ENCODE results near the gene RAPGEF5. TPM values are rescaled to one million over a fixed set of nuclear protein-coding genes. Genes with fewer than 3 reads are reported as not detected.

Gene RAPGEF5
- total and polyA plus RNA-seq, 2 donors: 6.1 to 30.5 TPM

GRCh38 chr7:22238354-22239311, 118.3 kb downstream of the RAPGEF5 start:
- 98% methylated on average over 3 of the region's 3 CpGs for WGBS
- H3K27me3 ChIP-seq (ENCODE audit: control insufficient read depth in 2 of 2, insufficient read depth in 1 of 2, low read length in 1 of 2): no peaks in the 10 kb centered on the region
- H3K9me3 ChIP-seq (ENCODE audit: control insufficient read depth in 2 of 2, insufficient read depth in 1 of 2, low read length in 1 of 2): peaks cover 0 to 4% of the 10 kb centered on the region in 2 donors
- H3K4me3 ChIP-seq (ENCODE audit: low read length in 2 of 2): no peak overlapping the region
- no peak for DNase-seq (ENCODE audit: low read depth in 6 of 9, low spot score in 9 of 9)
- H3K27ac ChIP-seq (ENCODE audit: low read depth in 1 of 2, low read length in 1 of 2): no peak overlapping the region
- peaks cover 0 to 14% of the 10 kb centered on the region in 2 donors for H3K36me3 ChIP-seq (ENCODE audit: control insufficient read depth in 2 of 2, insufficient read depth in 2 of 2, low read length in 1 of 2)
- H3K4me1 ChIP-seq (ENCODE audit: control insufficient read depth in 2 of 2, insufficient read depth in 2 of 2, low read length in 2 of 2): no peaks in the 10 kb centered on the region

GRCh38 chr7:22235134-22235533, 121.8 kb downstream of the RAPGEF5 start:
- no peak overlapping the region for H3K27ac ChIP-seq (ENCODE audit: low read depth in 1 of 2, low read length in 1 of 2)

GRCh38 chr7:22234227-22234626, 122.7 kb downstream of the RAPGEF5 start:
- Histone ChIP-seq H3K27ac (ENCODE audit: low read depth in 1 of 2, low read length in 1 of 2) (no peak overlapping the region), H3K9me3 (ENCODE audit: control insufficient read depth in 2 of 2, insufficient read depth in 1 of 2, low read length in 1 of 2) (peaks cover 0 to 4% of the 10 kb centered on the region in 2 donors), H3K4me1 (ENCODE audit: control insufficient read depth in 2 of 2, insufficient read depth in 2 of 2, low read length in 2 of 2) (no peaks in the 10 kb centered on the region), H3K27me3 (ENCODE audit: control insufficient read depth in 2 of 2, insufficient read depth in 1 of 2, low read length in 1 of 2) (no peaks in the 10 kb centered on the region), H3K4me3 (ENCODE audit: low read length in 2 of 2) (no peak overlapping the region), H3K36me3 (ENCODE audit: control insufficient read depth in 2 of 2, insufficient read depth in 2 of 2, low read length in 1 of 2) (peaks cover 0 to 10% of the 10 kb centered on the region in 2 donors)
- WGBS: 93% methylated on average over 3 of the region's 3 CpGs
- DNase-seq (ENCODE audit: low read depth in 6 of 9, low spot score in 9 of 9): no peak

More at GRCh38 chr7:22235134-22235533, 121.8 kb downstream of the RAPGEF5 start:
- Histone ChIP-seq H3K4me3 (ENCODE audit: low read length in 2 of 2) (no peak overlapping the region), H3K27me3 (ENCODE audit: control insufficient read depth in 2 of 2, insufficient read depth in 1 of 2, low read length in 1 of 2) (no peaks in the 10 kb centered on the region), H3K4me1 (ENCODE audit: control insufficient read depth in 2 of 2, insufficient read depth in 2 of 2, low read length in 2 of 2) (no peaks in the 10 kb centered on the region), H3K36me3 (ENCODE audit: control insufficient read depth in 2 of 2, insufficient read depth in 2 of 2, low read length in 1 of 2) (peaks cover 0 to 6% of the 10 kb centered on the region in 2 donors), H3K9me3 (ENCODE audit: control insufficient read depth in 2 of 2, insufficient read depth in 1 of 2, low read length in 1 of 2) (peaks cover 0 to 4% of the 10 kb centered on the region in 2 donors)
- 99% methylated on average over 2 of the region's 2 CpGs for WGBS
- DNase-seq (ENCODE audit: low read depth in 6 of 9, low spot score in 9 of 9): no peak

GRCh38 chr7:22231806-22232205, 125.1 kb downstream of the RAPGEF5 start:
- Histone ChIP-seq H3K36me3 (ENCODE audit: control insufficient read depth in 2 of 2, insufficient read depth in 2 of 2, low read length in 1 of 2) (peaks cover 5 to 15% of the 10 kb centered on the region in 2 donors), H3K4me3 (ENCODE audit: low read length in 2 of 2) (no peak overlapping the region), H3K27me3 (ENCODE audit: control insufficient read depth in 2 of 2, insufficient read depth in 1 of 2, low read length in 1 of 2) (no peaks in the 10 kb centered on the region), H3K4me1 (ENCODE audit: control insufficient read depth in 2 of 2, insufficient read depth in 2 of 2, low read length in 2 of 2) (no peaks in the 10 kb centered on the region), H3K27ac (ENCODE audit: low read depth in 1 of 2, low read length in 1 of 2) (no peak overlapping the region), H3K9me3 (ENCODE audit: control insufficient read depth in 2 of 2, insufficient read depth in 1 of 2, low read length in 1 of 2) (peaks cover 0 to 2% of the 10 kb centered on the region in 2 donors)
- 99% methylated on average over 3 of the region's 3 CpGs for WGBS
- no peak for DNase-seq (ENCODE audit: low read depth in 6 of 9, low spot score in 9 of 9)

- H3K27me3 ChIP-seq (ENCODE audit: control insufficient read depth in 2 of 2, insufficient read depth in 1 of 2, low read length in 1 of 2): no peaks in the 10 kb centered on the region
- H3K27ac ChIP-seq (ENCODE audit: low read depth in 1 of 2, low read length in 1 of 2): no peak overlapping the region
- 93% methylated on average over 1 of the region's 1 CpG for WGBS
- no peaks in the 10 kb centered on the region for H3K4me1 ChIP-seq (ENCODE audit: control insufficient read depth in 2 of 2, insufficient read depth in 2 of 2, low read length in 2 of 2)
- peaks cover 5 to 13% of the 10 kb centered on the region in 2 donors for H3K36me3 ChIP-seq (ENCODE audit: control insufficient read depth in 2 of 2, insufficient read depth in 2 of 2, low read length in 1 of 2)
- no peak for DNase-seq (ENCODE audit: low read depth in 6 of 9, low spot score in 9 of 9)
- no peak overlapping the region for H3K4me3 ChIP-seq (ENCODE audit: low read length in 2 of 2)
- H3K9me3 ChIP-seq (ENCODE audit: control insufficient read depth in 2 of 2, insufficient read depth in 1 of 2, low read length in 1 of 2): no peaks in the 10 kb centered on the region
Observed at GRCh38 chr7:22231141-22231540, 125.8 kb downstream of the RAPGEF5 start.

GRCh38 chr7:22230238-22230637, 126.7 kb downstream of the RAPGEF5 start:
- H3K4me3 ChIP-seq (ENCODE audit: low read length in 2 of 2): no peak overlapping the region
- no peak for DNase-seq (ENCODE audit: low read depth in 6 of 9, low spot score in 9 of 9)
- H3K27me3 ChIP-seq (ENCODE audit: control insufficient read depth in 2 of 2, insufficient read depth in 1 of 2, low read length in 1 of 2): no peaks in the 10 kb centered on the region
- no peak overlapping the region for H3K27ac ChIP-seq (ENCODE audit: low read depth in 1 of 2, low read length in 1 of 2)
- H3K9me3 ChIP-seq (ENCODE audit: control insufficient read depth in 2 of 2, insufficient read depth in 1 of 2, low read length in 1 of 2): no peaks in the 10 kb centered on the region
- H3K4me1 ChIP-seq (ENCODE audit: control insufficient read depth in 2 of 2, insufficient read depth in 2 of 2, low read length in 2 of 2): no peaks in the 10 kb centered on the region
- 99% methylated on average over 2 of the region's 2 CpGs for WGBS
- H3K36me3 ChIP-seq (ENCODE audit: control insufficient read depth in 2 of 2, insufficient read depth in 2 of 2, low read length in 1 of 2): peaks cover 5 to 13% of the 10 kb centered on the region in 2 donors

GRCh38 chr7:22229148-22229547, 127.8 kb downstream of the RAPGEF5 start:
- peaks cover 5 to 13% of the 10 kb centered on the region in 2 donors for H3K36me3 ChIP-seq (ENCODE audit: control insufficient read depth in 2 of 2, insufficient read depth in 2 of 2, low read length in 1 of 2)
- 96% methylated on average over 2 of the region's 2 CpGs for WGBS
- no peak overlapping the region for H3K4me3 ChIP-seq (ENCODE audit: low read length in 2 of 2)
- no peak for DNase-seq (ENCODE audit: low read depth in 6 of 9, low spot score in 9 of 9)
- H3K27me3 ChIP-seq (ENCODE audit: control insufficient read depth in 2 of 2, insufficient read depth in 1 of 2, low read length in 1 of 2): no peaks in the 10 kb centered on the region
- no peak overlapping the region for H3K27ac ChIP-seq (ENCODE audit: low read depth in 1 of 2, low read length in 1 of 2)
- no peaks in the 10 kb centered on the region for H3K9me3 ChIP-seq (ENCODE audit: control insufficient read depth in 2 of 2, insufficient read depth in 1 of 2, low read length in 1 of 2)
- H3K4me1 ChIP-seq (ENCODE audit: control insufficient read depth in 2 of 2, insufficient read depth in 2 of 2, low read length in 2 of 2): no peaks in the 10 kb centered on the region

- DNase-seq (ENCODE audit: low read depth in 6 of 9, low spot score in 9 of 9): no peak
- Histone ChIP-seq H3K9me3 (ENCODE audit: control insufficient read depth in 2 of 2, insufficient read depth in 1 of 2, low read length in 1 of 2) (peaks cover 0 to 3% of the 10 kb centered on the region in 2 donors), H3K27me3 (ENCODE audit: control insufficient read depth in 2 of 2, insufficient read depth in 1 of 2, low read length in 1 of 2) (no peaks in the 10 kb centered on the region), H3K36me3 (ENCODE audit: control insufficient read depth in 2 of 2, insufficient read depth in 2 of 2, low read length in 1 of 2) (peaks cover 2 to 22% of the 10 kb centered on the region in 2 donors), H3K4me1 (ENCODE audit: control insufficient read depth in 2 of 2, insufficient read depth in 2 of 2, low read length in 2 of 2) (no peaks in the 10 kb centered on the region), H3K4me3 (ENCODE audit: low read length in 2 of 2) (no peak overlapping the region), H3K27ac (ENCODE audit: low read depth in 1 of 2, low read length in 1 of 2) (no peak overlapping the region)
- 83% methylated on average over 1 of the region's 1 CpG for WGBS
Observed at GRCh38 chr7:22223807-22224206, 133.1 kb downstream of the RAPGEF5 start.

GRCh38 chr7:22220941-22221340, 136.0 kb downstream of the RAPGEF5 start:
- peaks cover 0 to 3% of the 10 kb centered on the region in 2 donors for H3K9me3 ChIP-seq (ENCODE audit: control insufficient read depth in 2 of 2, insufficient read depth in 1 of 2, low read length in 1 of 2)
- peak overlapping the region in 1 of 2 donors; percentile 29 for H3K27ac ChIP-seq (ENCODE audit: low read depth in 1 of 2, low read length in 1 of 2)
- WGBS: 89% methylated on average over 4 of the region's 4 CpGs
- no peak for DNase-seq (ENCODE audit: low read depth in 6 of 9, low spot score in 9 of 9)
- no peaks in the 10 kb centered on the region for H3K4me1 ChIP-seq (ENCODE audit: control insufficient read depth in 2 of 2, insufficient read depth in 2 of 2, low read length in 2 of 2)
- H3K4me3 ChIP-seq (ENCODE audit: low read length in 2 of 2): no peak overlapping the region
- H3K36me3 ChIP-seq (ENCODE audit: control insufficient read depth in 2 of 2, insufficient read depth in 2 of 2, low read length in 1 of 2): peaks cover 0 to 39% of the 10 kb centered on the region in 2 donors
- H3K27me3 ChIP-seq (ENCODE audit: control insufficient read depth in 2 of 2, insufficient read depth in 1 of 2, low read length in 1 of 2): no peaks in the 10 kb centered on the region
